ENCODE results near the gene APMAP.

Gene APMAP

GRCh38 chr20:24989162-24989561 lies 3.4 kb downstream of the APMAP start:
- TF ChIP-seq CREB1 (IDR thresholded peaks at IDR 0.05; ENCODE audit: low read depth) (no peak), TAF1 (IDR thresholded peaks at IDR 0.05; ENCODE audit: low read depth) (no peak), FOXM1 (IDR thresholded peaks at IDR 0.05; ENCODE audit: borderline replicate concordance, low read depth) (no peak), TEAD4 (IDR thresholded peaks at IDR 0.05) (no peak), MAX (IDR thresholded peaks at IDR 0.05) (no peak), EGR1 (IDR thresholded peaks at IDR 0.05) (no peak), CEBPB (IDR thresholded peaks at IDR 0.05) (no peak), ZBTB7A (IDR thresholded peaks at IDR 0.05; ENCODE audit: low read depth) (no peak), TCF12 (IDR thresholded peaks at IDR 0.05; ENCODE audit: low read depth) (no peak), YY1 (IDR thresholded peaks at IDR 0.05; ENCODE audit: low read depth) (no peak), EP300 (IDR thresholded peaks at IDR 0.05; ENCODE audit: borderline replicate concordance) (no peak), NFIC (IDR thresholded peaks at IDR 0.05) (no peak), RAD21 (IDR thresholded peaks at IDR 0.05; ENCODE audit: low read depth) (no peak), USF1 (IDR thresholded peaks at IDR 0.05) (no peak), REST (IDR thresholded peaks at IDR 0.05; ENCODE audit: low read depth) (no peak)

- no peak for TF ChIP-seq ZBTB7A (IDR thresholded peaks at IDR 0.05; ENCODE audit: low read depth)
- no peak for TF ChIP-seq USF1 (IDR thresholded peaks at IDR 0.05)
- no peak for TF ChIP-seq MAX (IDR thresholded peaks at IDR 0.05)
- TF ChIP-seq FOXM1 (IDR thresholded peaks at IDR 0.05; ENCODE audit: borderline replicate concordance, low read depth): no peak
- no peak for TF ChIP-seq TCF12 (IDR thresholded peaks at IDR 0.05; ENCODE audit: low read depth)
- TF ChIP-seq REST (IDR thresholded peaks at IDR 0.05; ENCODE audit: low read depth): no peak
- TF ChIP-seq NFIC (IDR thresholded peaks at IDR 0.05): no peak
- no peak for TF ChIP-seq CREB1 (IDR thresholded peaks at IDR 0.05; ENCODE audit: low read depth)
- TF ChIP-seq EGR1 (IDR thresholded peaks at IDR 0.05): no peak
- TF ChIP-seq CEBPB (IDR thresholded peaks at IDR 0.05): no peak
Measured at GRCh38 chr20:24987873-24988835, 4.4 kb downstream of the APMAP start.

GRCh38 chr20:24987244-24987643 lies 5.3 kb downstream of the APMAP start:
- TF ChIP-seq MAX (IDR thresholded peaks at IDR 0.05) (no peak), FOXM1 (IDR thresholded peaks at IDR 0.05; ENCODE audit: borderline replicate concordance, low read depth) (no peak), NFIC (IDR thresholded peaks at IDR 0.05) (no peak), YY1 (IDR thresholded peaks at IDR 0.05; ENCODE audit: low read depth) (no peak), TEAD4 (IDR thresholded peaks at IDR 0.05) (no peak), TAF1 (IDR thresholded peaks at IDR 0.05; ENCODE audit: low read depth) (no peak), CREB1 (IDR thresholded peaks at IDR 0.05; ENCODE audit: low read depth) (no peak), CEBPB (IDR thresholded peaks at IDR 0.05) (no peak), RAD21 (IDR thresholded peaks at IDR 0.05; ENCODE audit: low read depth) (no peak), REST (IDR thresholded peaks at IDR 0.05; ENCODE audit: low read depth) (no peak), USF1 (IDR thresholded peaks at IDR 0.05) (no peak), EGR1 (IDR thresholded peaks at IDR 0.05) (no peak), TCF12 (IDR thresholded peaks at IDR 0.05; ENCODE audit: low read depth) (no peak), ZBTB7A (IDR thresholded peaks at IDR 0.05; ENCODE audit: low read depth) (no peak), EP300 (IDR thresholded peaks at IDR 0.05; ENCODE audit: borderline replicate concordance) (no peak)

All from Ishikawa (cell line).